HEK293 (cell line): ENCODE results near the gene RNF126.

Experiments used
- CTCF ChIA-PET: fragments of 350-600 bp; formaldehyde crosslinking; extraction: SDS; loops from one replicate; lab custom pipeline; 2021; ENCODE audit warnings: antibody characterized with exemption; lab: Yijun Ruan, JAX
- POLR2A ChIA-PET: fragments of 300-600 bp; formaldehyde crosslinking; extraction: SDS; loops from one replicate; lab custom pipeline; 2020; ENCODE audit warnings: antibody characterized with exemption, inconsistent platforms; lab: Yijun Ruan, JAX
- H3K27ac ChIP-seq: fragments of 200-500 bp; sonication (Bioruptor generic); 2 replicates; pipeline ENCODE4 v1.5.1; 2014; ENCODE audit warnings: low read depth, low read length, control low read depth, inconsistent platforms; ENCODE audit errors: extremely low read depth
- H3K36me3 ChIP-seq, 2 experiments: fragments of 200-500 bp in 1 of 2; sonication (Bioruptor generic) in 1 of 2; 1 replicate in 1 of 2; 2 replicates in 1 of 2; pipeline ENCODE4 v1.5.1; 2014 to 2017; ENCODE audit warnings: inconsistent platforms in 2 of 2, low read length in 2 of 2; ENCODE audit not compliant: control insufficient read depth in 2 of 2, insufficient read depth in 1 of 2
- H3K4me1 ChIP-seq: fragments of 200-500 bp; sonication (Bioruptor generic); 2 replicates; pipeline ENCODE4 v1.5.1; 2014; ENCODE audit warnings: mild to moderate bottlenecking, low read length, inconsistent platforms; ENCODE audit not compliant: control insufficient read depth, insufficient read depth
- H3K4me3 ChIP-seq: 2 replicates; pipeline ENCODE4 v1.5.1; 2011; ENCODE audit warnings: low read depth, mild to moderate bottlenecking, control low read depth, low read length, moderate library complexity
- H3K9me3 ChIP-seq: fragments of 200-500 bp; sonication (Bioruptor generic); 2 replicates; pipeline ENCODE4 v1.5.1; 2014; ENCODE audit warnings: low read depth, low read length, inconsistent platforms; ENCODE audit not compliant: control insufficient read depth, insufficient read depth
- EGR2 ChIP-seq: fragments of 450-650 bp; formaldehyde crosslinking; IDR thresholded peaks from 2 replicates; pipeline ENCODE4 v1.5.1; 2016; ENCODE audit warnings: low read depth, missing biosample characterization, missing genetic modification characterization
- FEZF1 ChIP-seq: fragments of 450-650 bp; formaldehyde crosslinking; IDR thresholded peaks from 2 replicates; pipeline ENCODE4 v1.5.1; 2016; ENCODE audit warnings: missing biosample characterization, missing genetic modification characterization
- GLIS1 ChIP-seq: fragments of 450-650 bp; formaldehyde crosslinking; IDR thresholded peaks from 2 replicates; pipeline ENCODE4 v1.5.1; 2016; ENCODE audit warnings: missing biosample characterization, missing genetic modification characterization
- MEIS1 ChIP-seq: sonication (generic); formaldehyde crosslinking; IDR thresholded peaks from 2 replicates; pipeline ENCODE4 v1.8.1; 2022; ENCODE audit warnings: missing genetic modification reagents, mild to moderate bottlenecking, borderline replicate concordance
- RBAK ChIP-seq: fragments of 450-650 bp; formaldehyde crosslinking; IDR thresholded peaks from 2 replicates; pipeline ENCODE4 v1.5.1; 2016; ENCODE audit warnings: missing biosample characterization, missing genetic modification characterization
- SP3 ChIP-seq: fragments of 450-650 bp; formaldehyde crosslinking; IDR thresholded peaks from 2 replicates; pipeline ENCODE4 v1.5.1; 2016; ENCODE audit warnings: missing biosample characterization, missing genetic modification characterization
- TRIM28 ChIP-seq: IDR thresholded peaks from 2 replicates; pipeline ENCODE4 v1.6.1; 2011; ENCODE audit warnings: low read length, control low read depth, borderline replicate concordance
- ZBTB8A ChIP-seq: fragments of 450-650 bp; formaldehyde crosslinking; IDR thresholded peaks from 2 replicates; pipeline ENCODE4 v1.5.1; 2016; ENCODE audit warnings: missing biosample characterization, missing genetic modification characterization
- ZFP3 ChIP-seq: fragments of 450-650 bp; formaldehyde crosslinking; IDR thresholded peaks from 2 replicates; pipeline ENCODE4 v1.5.1; 2016; ENCODE audit warnings: low read depth, missing biosample characterization, missing genetic modification characterization
- ZIC2 ChIP-seq: fragments of 450-650 bp; formaldehyde crosslinking; IDR thresholded peaks from 2 replicates; pipeline ENCODE4 v1.5.1; 2016; ENCODE audit warnings: missing biosample characterization, missing genetic modification characterization
- ZNF426 ChIP-seq: fragments of 450-650 bp; formaldehyde crosslinking; IDR thresholded peaks from 2 replicates; pipeline ENCODE4 v1.5.1; 2017; ENCODE audit warnings: missing biosample characterization, missing genetic modification characterization, mild to moderate bottlenecking, inconsistent platforms, moderate library complexity
- ZNF530 ChIP-seq: fragments of 450-650 bp; formaldehyde crosslinking; IDR thresholded peaks from 2 replicates; pipeline ENCODE4 v1.5.1; 2016; ENCODE audit warnings: low read depth, missing biosample characterization, missing genetic modification characterization
- ZNF571 ChIP-seq: fragments of 450-650 bp; formaldehyde crosslinking; IDR thresholded peaks from 2 replicates; pipeline ENCODE4 v1.5.0; 2017; ENCODE audit warnings: missing biosample characterization, missing genetic modification characterization
- ZNF596 ChIP-seq: fragments of 450-650 bp; IDR thresholded peaks from 2 replicates; pipeline ENCODE4 v1.5.0; 2018; ENCODE audit warnings: missing biosample characterization, mild to moderate bottlenecking, missing genetic modification characterization, moderate library complexity
- ZNF600 ChIP-seq: fragments of 450-650 bp; formaldehyde crosslinking; IDR thresholded peaks from 2 replicates; pipeline ENCODE4 v1.5.1; 2016; ENCODE audit warnings: missing biosample characterization, missing genetic modification characterization
- ZNF677 ChIP-seq: fragments of 450-650 bp; IDR thresholded peaks from 2 replicates; pipeline ENCODE4 v1.5.0; 2018; ENCODE audit warnings: missing biosample characterization, mild to moderate bottlenecking, missing genetic modification characterization, moderate library complexity
- TF ChIP-seq, protein P1 (sequence below): fragments of 450-650 bp; formaldehyde crosslinking; optimal IDR thresholded peaks from 2 replicates; pipeline ENCODE3; 2016; ENCODE audit warnings: missing biosample characterization, mild to moderate bottlenecking, missing genetic modification characterization
- TF ChIP-seq, protein P2 (sequence below): fragments of 450-650 bp; formaldehyde crosslinking; IDR thresholded peaks from 2 replicates; pipeline ENCODE4 v1.5.1; 2016; ENCODE audit warnings: missing biosample characterization, missing genetic modification characterization
- TF ChIP-seq, protein P3 (sequence below): fragments of 450-650 bp; formaldehyde crosslinking; IDR thresholded peaks from 2 replicates; pipeline ENCODE4 v1.5.1; 2017; ENCODE audit warnings: missing biosample characterization, missing genetic modification characterization
- TF ChIP-seq, protein P4 (sequence below): fragments of 450-650 bp; formaldehyde crosslinking; IDR thresholded peaks from 2 replicates; pipeline ENCODE4 v1.5.1; 2016; ENCODE audit warnings: missing biosample characterization, missing genetic modification characterization
- TF ChIP-seq, protein P5 (sequence below): fragments of 450-650 bp; formaldehyde crosslinking; IDR thresholded peaks from 2 replicates; pipeline ENCODE4 v1.5.1; 2017; ENCODE audit warnings: missing biosample characterization, missing genetic modification characterization

Gene RNF126

DNA sequence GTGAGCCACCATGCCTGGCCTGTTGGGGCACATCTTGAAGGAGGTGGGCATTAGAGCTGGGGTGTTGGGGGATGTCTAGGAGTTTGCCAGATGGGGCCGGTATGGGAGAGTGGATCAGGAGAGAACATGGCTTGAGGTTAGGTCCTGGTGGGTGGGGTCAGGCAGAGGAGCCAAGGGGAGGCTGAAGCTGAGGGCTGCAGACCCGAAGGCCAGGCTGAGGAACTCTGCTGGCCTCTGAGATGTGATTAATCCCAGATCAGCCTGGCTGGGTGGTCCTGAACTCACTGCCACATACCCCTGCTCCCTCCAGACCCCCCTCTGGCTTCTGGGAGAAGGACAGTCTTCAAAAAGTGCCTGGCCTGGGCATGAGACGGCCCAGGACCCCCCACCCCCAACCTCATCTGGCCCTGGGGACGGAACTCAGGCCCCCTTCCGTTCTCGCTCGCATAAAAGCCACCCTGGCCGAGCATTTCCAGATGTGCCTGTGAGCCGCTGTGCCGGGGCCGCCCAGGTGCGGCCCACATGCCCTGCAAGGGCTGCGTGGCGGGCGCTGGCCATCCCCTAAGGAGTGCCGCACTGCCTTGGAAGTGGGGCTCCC lies 15.9 kb upstream of the RNF126 start:
- ChIA-PET CTCF (interaction anchor here (0.6 to 0.7 kb wide), 2 partner anchors 8 to 51 kb away, joined by 3 read pairs; no protein-coding TSS in a partner anchor), POLR2A (interaction anchor here (0.5 to 2.0 kb wide), 4 partner anchors 16 to 55 kb away, joined by 3 to 10 read pairs (median 4); partner anchors contain the start of genes PALM and RNF126)
- no peak overlapping the region for H3K4me3 ChIP-seq
- no peaks in the 10 kb centered on the region for H3K9me3 ChIP-seq
- H3K27ac ChIP-seq = no peak overlapping the region
- H3K36me3 ChIP-seq = no peaks in the 10 kb centered on the region
- TF ChIP-seq ZFP3 = peak; percentile 99
- TF ChIP-seq SP3 (tag by site-specific recombination) = no peak
- TF ChIP-seq, protein P1, sequence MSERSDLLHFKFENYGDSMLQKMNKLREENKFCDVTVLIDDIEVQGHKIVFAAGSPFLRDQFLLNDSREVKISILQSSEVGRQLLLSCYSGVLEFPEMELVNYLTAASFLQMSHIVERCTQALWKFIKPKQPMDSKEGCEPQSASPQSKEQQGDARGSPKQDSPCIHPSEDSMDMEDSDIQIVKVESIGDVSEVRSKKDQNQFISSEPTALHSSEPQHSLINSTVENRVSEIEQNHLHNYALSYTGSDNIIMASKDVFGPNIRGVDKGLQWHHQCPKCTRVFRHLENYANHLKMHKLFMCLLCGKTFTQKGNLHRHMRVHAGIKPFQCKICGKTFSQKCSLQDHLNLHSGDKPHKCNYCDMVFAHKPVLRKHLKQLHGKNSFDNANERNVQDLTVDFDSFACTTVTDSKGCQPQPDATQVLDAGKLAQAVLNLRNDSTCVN = no peak
- TF ChIP-seq, all 188 proteins: peak for 1
- no peaks in the 10 kb centered on the region for H3K4me1 ChIP-seq

DNA sequence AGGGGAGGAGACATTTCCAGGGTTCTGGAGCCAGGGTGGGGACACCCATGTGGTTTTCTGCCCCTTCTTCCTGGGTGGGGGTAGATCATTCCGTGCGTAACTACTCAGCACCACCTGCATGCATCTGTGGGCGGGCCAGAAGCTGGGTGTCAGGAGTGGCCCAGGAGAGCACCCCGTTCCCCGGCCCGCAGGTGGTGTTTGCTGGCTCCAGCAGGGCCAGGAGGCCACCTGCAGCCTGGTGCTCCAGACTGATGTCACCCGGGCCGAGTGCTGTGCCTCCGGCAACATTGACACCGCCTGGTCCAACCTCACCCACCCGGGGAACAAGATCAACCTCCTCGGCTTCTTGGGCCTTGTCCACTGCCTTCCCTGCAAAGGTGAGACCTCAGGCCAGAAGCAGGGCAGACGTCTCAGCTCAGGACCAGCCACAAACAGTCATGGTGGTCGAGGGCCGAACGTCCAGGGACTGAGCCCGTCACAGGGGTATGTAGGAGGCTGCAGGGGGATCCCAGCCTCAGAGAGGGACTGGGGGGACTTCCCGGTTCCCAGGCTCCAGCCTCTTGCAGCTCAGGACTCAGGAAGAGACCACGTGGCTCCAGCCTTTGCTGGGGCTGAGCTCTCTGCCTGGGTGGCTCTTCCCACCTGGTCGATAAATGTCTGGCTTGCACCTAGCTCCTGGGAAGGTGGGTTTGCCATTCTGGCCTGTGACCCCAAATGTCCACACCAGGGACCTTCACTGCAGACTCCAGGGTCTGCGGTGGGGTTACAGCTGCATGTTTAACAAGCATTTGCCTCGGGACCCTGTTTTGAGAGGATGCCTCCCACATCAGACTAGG lies 14.8 kb upstream of the RNF126 start:
- no peaks in the 10 kb centered on the region for H3K36me3 ChIP-seq
- H3K4me3 ChIP-seq = no peak overlapping the region
- TF ChIP-seq GLIS1 (tag by site-specific recombination) (peak; percentile 74), ZIC2 (0 out of 2 replicates have a peak, but pooled peaks have one; percentile 36), ZNF596 (no peak)
- TF ChIP-seq, protein P2, sequence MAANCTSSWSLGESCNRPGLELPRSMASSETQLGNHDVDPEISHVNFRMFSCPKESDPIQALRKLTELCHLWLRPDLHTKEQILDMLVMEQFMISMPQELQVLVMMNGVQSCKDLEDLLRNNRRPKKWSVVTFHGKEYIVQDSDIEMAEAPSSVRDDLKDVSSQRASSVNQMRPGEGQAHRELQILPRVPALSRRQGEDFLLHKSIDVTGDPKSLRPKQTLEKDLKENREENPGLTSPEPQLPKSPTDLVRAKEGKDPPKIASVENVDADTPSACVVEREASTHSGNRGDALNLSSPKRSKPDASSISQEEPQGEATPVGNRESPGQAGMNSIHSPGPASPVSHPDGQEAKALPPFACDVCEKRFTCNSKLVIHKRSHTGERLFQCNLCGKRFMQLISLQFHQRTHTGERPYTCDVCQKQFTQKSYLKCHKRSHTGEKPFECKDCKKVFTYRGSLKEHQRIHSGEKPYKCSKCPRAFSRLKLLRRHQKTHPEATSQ (tag by site-specific recombination) = no peak
- POLR2A ChIA-PET = interaction anchor here (0.7 to 2.0 kb wide), 8 partner anchors 14 to 280 kb away, joined by 4 to 8 read pairs (median 4); partner anchors contain the start of gene RNF126
- CTCF ChIA-PET = interaction anchor here (0.9 to 1.0 kb wide), 3 partner anchors 9 to 167 kb away, joined by 3 to 4 read pairs (median 4); no protein-coding TSS in a partner anchor
- H3K27ac ChIP-seq = no peak overlapping the region
- no peaks in the 10 kb centered on the region for H3K4me1 ChIP-seq
- no peaks in the 10 kb centered on the region for H3K9me3 ChIP-seq

DNA sequence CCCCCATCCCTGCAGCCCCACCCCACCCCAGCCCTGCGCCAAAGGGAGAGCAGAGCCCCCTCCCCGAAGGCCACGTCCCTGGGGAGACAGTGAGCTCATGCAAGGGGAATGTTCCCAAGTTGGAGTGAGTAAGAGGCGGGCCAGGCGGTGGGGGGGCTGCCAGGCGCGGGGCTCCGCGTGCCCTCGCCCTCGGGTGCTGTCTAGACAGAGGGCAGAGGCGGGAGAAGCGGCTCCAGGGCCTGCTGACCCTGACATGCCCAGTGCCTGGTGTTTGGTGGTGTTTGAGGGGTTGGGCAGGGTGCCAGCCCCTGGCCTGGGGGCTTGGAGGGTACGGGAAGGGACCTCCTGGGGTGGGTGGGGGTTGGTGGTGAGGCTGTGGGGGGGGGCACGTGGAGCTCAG lies 14.2 kb upstream of the RNF126 start:
- Histone ChIP-seq H3K4me1 (no peaks in the 10 kb centered on the region), H3K27ac (no peak overlapping the region), H3K36me3 (no peaks in the 10 kb centered on the region), H3K9me3 (no peaks in the 10 kb centered on the region), H3K4me3 (no peak overlapping the region)
- ChIA-PET CTCF (interaction anchor here (0.9 to 1.0 kb wide), 2 partner anchors 9 to 11 kb away, joined by 3 to 4 read pairs; no protein-coding TSS in a partner anchor), POLR2A (interaction anchor here (0.7 to 2.0 kb wide), 9 partner anchors 9 to 280 kb away, joined by 3 to 8 read pairs (median 4); partner anchors contain the start of gene RNF126)
- no peak for TF ChIP-seq TRIM28
- TF ChIP-seq ZNF677 (tag by site-specific recombination) = no peak
- TF ChIP-seq RBAK (tag by site-specific recombination) = no peak
- 0 out of 2 replicates have a peak, but pooled peaks have one; percentile 16 for TF ChIP-seq EGR2
- TF ChIP-seq MEIS1 = no peak
- TF ChIP-seq, protein P3, sequence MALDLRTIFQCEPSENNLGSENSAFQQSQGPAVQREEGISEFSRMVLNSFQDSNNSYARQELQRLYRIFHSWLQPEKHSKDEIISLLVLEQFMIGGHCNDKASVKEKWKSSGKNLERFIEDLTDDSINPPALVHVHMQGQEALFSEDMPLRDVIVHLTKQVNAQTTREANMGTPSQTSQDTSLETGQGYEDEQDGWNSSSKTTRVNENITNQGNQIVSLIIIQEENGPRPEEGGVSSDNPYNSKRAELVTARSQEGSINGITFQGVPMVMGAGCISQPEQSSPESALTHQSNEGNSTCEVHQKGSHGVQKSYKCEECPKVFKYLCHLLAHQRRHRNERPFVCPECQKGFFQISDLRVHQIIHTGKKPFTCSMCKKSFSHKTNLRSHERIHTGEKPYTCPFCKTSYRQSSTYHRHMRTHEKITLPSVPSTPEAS = no peak
- TF ChIP-seq, protein P1 = peak; percentile 49
- TF ChIP-seq ZNF600 = no peak
- TF ChIP-seq, protein P4, sequence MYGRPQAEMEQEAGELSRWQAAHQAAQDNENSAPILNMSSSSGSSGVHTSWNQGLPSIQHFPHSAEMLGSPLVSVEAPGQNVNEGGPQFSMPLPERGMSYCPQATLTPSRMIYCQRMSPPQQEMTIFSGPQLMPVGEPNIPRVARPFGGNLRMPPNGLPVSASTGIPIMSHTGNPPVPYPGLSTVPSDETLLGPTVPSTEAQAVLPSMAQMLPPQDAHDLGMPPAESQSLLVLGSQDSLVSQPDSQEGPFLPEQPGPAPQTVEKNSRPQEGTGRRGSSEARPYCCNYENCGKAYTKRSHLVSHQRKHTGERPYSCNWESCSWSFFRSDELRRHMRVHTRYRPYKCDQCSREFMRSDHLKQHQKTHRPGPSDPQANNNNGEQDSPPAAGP = peak; percentile 45; the same call in 1 of the 2 replicates
- no peak for TF ChIP-seq ZNF530
- no peak for TF ChIP-seq ZNF571 (tag by site-specific recombination)
- no peak for TF ChIP-seq FEZF1 (tag by site-specific recombination)
- TF ChIP-seq ZNF426 (tag by site-specific recombination) = no peak
- TF ChIP-seq ZBTB8A (tag by site-specific recombination) = no peak
- TF ChIP-seq, protein P5, sequence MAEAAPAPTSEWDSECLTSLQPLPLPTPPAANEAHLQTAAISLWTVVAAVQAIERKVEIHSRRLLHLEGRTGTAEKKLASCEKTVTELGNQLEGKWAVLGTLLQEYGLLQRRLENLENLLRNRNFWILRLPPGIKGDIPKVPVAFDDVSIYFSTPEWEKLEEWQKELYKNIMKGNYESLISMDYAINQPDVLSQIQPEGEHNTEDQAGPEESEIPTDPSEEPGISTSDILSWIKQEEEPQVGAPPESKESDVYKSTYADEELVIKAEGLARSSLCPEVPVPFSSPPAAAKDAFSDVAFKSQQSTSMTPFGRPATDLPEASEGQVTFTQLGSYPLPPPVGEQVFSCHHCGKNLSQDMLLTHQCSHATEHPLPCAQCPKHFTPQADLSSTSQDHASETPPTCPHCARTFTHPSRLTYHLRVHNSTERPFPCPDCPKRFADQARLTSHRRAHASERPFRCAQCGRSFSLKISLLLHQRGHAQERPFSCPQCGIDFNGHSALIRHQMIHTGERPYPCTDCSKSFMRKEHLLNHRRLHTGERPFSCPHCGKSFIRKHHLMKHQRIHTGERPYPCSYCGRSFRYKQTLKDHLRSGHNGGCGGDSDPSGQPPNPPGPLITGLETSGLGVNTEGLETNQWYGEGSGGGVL = peak; percentile 56; the same call in 1 of the 2 replicates
